GM18517 (cell line): ENCODE data around the gene SERPINE1.

ENCODE experiments used
- ATAC-seq: cut with Tn5 transposase; IDR thresholded peaks from one replicate; pipeline ENCODE4 v1.9.1; 2021; ENCODE audit warnings: mild to moderate bottlenecking, moderate library complexity; ENCODE audit not compliant: unreplicated experiment

The SERPINE1 gene

DNA sequence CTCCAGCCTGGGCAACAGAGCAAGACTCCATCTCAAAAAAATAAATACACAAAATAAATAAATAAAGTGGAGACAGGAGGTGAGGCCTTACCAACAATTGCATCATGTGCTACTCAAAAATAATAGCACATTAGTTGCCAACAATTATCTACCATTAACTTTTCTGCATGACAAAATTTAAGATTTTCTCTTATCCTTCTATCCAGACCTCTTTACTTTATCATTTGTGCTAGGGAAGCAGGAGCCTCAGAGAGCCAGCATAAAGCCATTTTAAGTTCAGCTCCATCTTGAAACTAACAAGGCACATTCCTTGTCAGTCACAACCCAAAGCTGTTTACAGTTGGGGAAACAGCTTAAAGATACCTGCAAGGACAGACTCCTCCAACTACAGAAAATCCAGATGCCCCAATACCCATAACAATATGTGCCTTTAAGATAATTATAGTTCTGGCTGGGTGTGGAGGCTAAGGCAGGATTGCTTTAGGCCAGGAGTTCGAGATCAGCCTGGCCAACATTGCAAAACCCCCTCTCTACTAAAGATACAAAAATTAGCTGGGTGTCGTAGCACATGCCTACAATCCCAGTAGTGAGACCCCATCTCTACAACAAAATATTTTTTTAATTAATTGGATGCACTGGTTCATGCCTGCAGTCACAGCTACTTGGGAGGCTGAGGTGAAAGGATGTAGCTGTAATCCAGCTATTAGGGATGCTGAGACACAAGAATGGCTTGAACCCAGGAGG lies 25.2 kb downstream of the SERPINE1 start:
- no peak for ATAC-seq

DNA sequence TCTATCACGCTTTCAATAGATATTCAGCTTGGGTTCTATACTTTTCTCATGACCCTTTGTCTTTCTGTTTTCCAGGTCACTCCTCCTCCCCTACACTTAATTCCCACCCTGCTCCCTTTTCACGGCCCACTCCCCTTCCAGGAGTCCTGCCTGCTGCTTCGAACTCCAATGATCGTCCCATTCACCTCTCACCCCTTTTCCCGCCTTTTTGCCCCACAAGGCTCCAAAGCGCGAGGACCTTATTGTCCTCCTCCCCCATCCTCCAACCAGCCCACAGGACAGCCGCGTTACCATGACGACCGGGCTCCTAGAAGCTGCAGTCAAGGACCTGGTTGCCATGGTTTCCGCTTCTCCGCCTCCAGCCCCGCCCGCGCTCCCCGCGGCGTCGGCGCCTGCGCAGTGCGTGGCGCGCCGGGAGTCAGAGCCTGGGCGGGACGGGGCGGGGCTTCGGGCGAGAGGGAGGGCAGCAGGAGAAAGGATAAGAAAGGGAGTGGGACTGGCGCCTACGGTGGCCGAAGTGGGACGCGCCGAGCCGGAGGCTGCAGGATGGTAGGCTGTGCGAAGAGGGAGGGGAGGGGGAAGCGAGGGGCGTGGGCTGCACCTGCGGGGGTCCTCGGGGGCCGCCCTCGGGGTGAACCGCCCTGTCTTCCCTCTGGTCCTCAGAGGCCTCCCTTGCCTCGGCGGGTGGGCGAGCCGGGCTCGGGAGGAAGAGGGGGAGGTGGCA lies 27.2 kb downstream of the SERPINE1 start, which contains the start of gene AP1S1:
Gene AP1S1, plus strand, starts transcription at position 508 of the 724 bp plus-strand sequence. Its CDS starts 39 bp downstream, at position 547.
- peak; percentile 70 for ATAC-seq

DNA sequence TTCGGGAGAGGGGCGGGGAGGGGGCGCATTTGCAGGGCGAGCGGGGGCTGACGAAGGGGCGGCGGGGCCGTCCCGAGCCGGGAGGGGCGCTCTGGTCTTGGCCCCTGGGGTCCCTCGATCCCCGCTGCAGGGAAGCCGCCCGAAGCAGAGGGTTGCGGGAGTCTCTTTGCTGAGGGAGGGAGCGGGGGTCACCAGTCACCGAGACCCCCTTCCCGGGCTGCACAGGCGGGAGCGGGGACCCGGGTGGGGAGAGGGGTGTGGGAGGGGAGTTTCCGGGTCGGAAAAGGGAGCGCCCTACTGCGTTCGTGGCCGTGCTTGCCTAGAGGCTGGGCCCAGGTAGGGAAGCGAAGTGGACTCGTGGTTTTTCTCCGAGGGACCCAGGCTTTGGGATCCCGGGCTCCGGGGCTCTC lies 27.8 kb downstream of the SERPINE1 start:
- ATAC-seq: no peak

DNA sequence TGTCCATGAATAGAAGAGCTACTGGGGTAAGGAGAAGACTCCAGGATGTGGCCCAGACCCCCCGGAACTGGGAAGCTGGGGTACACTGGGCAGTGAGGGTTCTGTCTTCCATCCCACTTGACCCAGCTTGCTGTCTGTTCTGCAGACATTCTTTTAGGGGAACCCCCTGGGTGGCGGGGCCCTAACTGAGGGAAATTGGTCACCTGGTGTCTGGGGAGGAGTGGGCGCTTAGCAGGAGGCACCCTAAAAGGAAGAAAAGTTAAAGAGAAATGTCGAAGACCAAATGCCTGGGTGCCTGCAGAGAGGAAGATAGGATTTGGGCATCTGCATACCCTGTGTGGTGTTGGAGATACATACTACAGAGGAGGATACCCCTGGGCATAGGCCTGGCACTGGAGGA lies 28.4 kb downstream of the SERPINE1 start:
- ATAC-seq: no peak

DNA sequence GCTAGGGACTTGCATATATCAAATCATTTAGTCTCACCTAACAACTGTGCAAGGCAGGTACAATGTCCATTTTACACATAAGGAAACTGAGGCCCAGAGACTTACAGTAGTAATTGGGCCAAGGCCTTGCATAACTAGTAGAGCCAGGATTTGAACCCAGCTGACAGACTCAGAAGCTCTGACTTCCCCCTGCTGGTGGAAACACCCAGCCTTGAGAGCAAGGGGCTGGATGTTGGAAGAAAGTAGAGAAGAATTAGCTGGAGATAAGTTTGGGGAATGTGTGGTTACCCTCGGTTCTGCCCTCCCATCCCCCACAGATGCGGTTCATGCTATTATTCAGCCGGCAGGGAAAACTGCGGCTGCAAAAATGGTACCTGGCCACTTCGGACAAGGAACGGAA lies 29.4 kb downstream of the SERPINE1 start:
- no peak for ATAC-seq

DNA sequence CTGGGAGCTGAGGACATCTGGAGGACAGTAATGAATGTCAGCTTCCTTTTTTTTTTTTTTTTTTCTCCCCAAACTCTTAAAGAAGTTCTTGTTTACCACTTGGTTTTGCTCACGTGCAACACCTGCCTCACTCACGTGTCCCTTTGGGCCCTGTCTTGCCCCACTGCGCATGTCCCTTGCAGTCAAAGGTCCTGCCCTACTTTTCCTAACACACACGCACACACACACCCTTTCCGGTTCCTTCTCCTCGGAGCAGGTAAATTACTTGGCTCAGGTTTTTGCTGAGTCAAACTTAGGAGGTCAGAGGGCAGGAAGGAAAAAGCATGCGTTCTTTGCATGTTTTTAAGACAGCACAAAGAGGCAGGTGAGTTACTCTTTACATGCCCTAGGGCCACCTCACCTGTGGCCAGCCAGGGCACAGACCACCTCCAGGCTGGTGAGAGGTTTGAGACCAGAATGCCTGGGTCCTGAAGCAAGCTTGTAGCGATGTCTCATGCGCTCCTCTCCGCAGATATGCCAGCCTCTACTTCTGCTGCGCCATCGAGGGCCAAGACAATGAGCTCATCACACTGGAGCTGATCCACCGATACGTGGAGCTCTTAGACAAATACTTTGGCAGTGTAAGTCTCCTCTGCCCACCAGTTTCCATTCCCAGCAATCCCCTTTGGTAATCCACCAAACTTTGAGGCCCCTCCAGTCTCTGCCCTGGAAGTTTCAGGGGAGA lies 30.1 kb downstream of the SERPINE1 start:
- no peak for ATAC-seq

DNA sequence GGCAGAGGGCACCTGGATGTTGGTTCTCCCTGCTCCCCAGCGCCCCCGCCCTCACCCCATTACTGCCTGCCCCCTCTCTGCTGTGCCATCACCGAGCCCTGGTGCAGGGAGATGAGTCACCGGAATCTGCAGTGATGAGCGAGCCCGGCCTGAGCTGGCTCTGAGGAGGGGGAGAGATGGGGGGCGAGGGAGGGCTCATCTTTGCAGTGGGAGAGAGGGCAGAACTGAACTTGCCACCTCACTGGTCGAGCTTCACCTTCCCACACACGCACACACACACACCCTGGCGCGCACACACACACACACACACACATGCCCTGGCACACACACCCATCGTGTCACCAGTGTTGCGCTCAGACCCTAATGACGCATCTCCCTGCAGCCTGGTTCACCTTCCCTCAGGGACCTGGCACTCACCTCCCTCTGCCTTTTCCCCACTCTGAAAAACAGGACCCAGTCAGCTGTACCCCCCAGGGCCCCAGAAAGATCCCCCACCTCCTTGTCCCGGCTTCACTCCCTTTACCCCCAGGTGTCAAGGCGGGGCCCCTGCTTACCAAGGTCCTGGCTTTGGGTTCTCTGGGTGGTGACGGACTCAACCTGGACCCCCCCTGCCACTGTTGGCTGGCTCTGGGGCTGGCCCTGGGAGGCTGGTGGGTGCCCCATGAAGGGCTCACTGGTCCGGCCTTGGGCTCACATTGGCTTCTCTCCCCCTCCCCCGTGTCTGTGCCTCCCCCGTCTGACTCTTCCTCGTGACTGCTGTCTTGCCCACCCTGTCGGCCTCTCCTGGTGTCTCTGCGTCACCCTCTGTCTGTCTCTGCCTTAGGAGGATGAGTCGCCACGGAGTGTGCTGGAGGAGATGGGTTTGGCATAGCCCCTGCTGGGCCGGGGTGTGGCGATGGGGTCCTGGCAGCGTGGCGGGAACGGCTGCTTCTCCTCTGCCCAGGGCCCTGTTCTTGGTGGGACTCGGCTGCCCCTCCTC lies 33.1 kb downstream of the SERPINE1 start:
- no peak for ATAC-seq

DNA sequence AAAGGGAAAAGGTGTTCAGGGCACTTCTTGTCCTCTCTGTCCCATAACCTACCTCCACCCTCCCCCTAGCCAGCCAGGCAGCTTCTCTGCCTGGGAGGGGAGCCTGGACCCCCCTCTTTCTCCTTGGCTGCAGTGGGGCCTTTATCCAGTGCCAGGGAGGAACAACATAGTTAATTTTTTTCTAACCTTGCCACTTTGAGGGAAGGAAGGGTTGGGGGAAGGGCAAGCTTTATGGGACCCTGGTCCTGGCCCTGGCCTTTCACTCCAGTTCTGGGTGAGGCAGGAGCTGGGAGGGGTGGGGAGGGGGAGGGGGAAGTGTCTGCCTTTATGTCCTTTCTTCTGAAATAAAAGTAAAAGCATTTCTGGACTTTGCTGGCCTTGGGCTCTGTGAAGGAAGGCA lies 34.0 kb downstream of the SERPINE1 start:
- no peak for ATAC-seq

DNA sequence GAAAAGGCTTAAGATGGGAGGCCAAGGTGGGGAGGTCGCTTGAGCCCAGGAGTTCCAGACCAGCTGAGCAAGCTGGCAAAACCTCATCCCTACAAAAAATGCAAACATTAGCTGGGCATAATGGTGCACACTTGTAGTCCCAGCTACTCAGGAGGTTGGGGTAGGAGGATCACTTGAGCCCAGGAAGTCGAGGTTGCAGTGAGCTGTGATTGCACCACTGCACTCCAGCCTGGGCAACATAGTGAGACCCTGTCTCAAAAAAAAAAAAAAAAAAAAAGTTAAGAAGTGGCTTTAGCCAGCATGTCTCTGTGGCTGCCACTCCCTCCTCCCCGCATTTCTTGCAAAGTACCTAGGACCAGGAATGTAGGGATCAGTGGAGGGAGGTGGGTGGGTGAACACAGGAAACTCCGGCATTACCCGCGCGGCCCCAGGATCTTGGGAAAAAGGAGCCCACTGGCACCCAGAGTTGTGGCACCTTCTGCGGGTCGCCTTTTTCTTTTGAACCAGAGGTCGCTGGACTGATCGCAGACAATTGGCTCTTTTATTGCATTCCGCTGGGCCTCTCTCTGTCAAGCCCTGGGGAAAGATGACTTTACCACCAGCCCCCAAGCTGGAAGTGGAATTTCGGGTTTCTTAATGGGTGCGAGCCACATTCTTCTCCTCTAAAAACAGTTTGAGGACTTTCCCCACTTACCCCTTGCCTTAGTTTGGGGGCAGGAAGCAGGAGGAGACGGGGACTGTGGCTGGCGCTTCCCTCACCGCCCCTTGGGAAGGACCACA lies 35.0 kb downstream of the SERPINE1 start:
- ATAC-seq: no peak

DNA sequence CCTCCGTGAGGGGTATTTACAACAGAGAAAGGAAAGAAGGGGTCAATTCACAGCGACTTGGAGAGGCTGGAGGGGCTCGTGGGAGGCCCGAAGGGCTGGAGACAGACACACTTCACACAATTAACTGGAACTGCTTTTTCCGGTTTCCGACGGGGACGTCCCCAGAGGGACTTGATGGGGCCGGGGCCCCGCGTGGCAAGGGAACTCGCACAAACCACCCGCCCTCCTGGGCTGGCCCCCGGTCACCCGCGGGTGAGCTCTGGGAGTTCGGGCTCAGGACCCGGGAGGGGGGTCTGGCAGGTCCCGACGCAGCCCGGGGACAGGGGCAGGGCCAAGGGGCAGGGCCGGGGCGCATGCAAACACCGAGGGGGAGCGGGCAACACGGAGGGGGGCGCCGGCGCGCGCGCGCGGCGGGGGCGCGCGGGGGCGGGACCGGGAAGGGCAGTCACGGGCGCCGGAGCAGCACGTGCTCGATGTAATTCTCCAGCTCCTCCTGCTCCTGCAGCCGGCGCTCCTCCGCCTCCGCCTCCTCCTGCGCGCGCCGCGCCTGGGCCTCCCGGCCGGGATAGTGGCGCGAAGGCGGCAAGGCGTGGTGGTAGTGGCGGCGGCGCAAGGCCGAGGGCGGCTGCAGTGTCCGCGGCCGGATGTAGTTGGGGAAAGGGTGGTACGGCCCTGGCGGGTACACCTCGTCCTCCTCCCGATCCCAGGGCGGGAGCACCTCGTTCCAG lies 35.8 kb downstream of the SERPINE1 start:
- no peak for ATAC-seq

DNA sequence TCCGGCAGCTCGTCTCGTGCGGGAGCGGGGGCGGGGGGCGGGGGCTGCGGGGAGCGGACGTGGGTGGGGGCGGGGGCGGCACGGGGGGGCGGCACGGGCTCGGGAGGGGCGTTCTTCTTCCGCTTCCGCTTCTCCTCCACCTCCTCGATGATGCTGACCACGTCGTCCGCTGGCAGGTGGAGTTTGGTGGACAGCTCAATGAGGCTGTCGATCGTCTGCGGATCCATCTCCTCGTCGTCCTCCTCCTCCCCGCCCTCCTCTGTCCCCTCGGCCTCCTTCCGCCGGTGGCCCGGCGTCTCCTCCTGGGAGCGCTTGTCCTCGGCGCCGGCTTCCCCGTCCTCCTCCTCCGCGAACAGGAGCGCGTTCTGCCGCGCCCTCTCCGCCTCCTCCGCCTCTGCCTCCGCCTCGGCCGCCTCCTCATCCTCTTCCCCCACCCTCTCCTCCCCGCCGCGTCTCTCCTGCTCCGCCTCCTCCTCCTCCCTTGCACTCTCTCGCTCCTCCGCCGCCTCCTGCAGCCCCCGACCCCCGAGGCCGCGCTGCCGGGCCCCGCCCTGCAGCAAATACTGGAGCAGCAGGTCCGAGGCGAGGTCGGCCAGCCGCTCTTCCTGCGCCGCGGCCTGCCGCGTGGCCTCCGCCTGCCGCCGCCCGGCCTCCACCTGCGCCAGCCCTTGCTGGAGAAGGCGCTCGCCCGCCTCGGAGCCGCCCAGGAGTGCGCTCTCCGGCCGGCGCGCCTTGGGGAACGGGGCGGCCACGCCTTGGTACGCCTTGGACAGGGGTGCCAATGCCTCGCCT lies 36.6 kb downstream of the SERPINE1 start:
- no peak for ATAC-seq

DNA sequence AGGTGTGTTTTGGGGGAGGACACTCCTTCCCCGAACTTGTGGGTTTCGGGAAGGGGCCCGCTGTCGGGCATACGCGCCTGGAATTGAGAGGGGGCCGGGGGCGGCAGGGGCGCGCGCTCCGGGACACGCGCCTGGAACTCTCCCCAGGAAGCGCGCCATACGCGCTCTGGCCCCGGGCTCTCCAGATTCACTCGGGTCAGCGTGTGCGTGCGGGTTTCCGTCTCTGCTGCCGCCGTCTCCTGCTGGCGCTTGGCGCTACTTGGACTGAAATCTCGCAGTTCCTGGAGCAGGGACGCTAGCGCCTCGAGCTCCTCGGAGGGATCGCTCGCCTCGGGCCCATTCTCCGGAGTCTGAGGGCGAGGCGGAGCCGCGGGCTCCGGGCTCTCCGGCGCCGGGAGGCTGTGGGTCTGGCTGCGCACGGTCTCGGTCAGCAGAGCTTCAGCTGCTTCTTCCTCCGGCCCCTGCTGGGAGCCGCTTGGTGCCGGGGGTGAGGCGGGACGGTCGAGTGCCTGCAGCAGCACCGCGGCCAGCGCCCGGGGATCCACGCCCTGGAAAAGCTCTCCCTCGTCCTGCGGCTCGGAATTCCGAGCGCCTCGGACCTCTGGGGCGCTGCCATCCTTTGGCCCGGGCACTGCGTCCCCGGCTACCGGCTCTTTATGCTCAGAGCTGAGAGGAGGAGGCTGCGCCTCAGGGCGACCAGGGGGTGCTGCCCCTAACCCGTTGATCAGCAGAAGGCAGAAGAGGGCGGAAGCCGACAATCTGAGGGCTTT lies 37.4 kb downstream of the SERPINE1 start:
- ATAC-seq: no peak

DNA sequence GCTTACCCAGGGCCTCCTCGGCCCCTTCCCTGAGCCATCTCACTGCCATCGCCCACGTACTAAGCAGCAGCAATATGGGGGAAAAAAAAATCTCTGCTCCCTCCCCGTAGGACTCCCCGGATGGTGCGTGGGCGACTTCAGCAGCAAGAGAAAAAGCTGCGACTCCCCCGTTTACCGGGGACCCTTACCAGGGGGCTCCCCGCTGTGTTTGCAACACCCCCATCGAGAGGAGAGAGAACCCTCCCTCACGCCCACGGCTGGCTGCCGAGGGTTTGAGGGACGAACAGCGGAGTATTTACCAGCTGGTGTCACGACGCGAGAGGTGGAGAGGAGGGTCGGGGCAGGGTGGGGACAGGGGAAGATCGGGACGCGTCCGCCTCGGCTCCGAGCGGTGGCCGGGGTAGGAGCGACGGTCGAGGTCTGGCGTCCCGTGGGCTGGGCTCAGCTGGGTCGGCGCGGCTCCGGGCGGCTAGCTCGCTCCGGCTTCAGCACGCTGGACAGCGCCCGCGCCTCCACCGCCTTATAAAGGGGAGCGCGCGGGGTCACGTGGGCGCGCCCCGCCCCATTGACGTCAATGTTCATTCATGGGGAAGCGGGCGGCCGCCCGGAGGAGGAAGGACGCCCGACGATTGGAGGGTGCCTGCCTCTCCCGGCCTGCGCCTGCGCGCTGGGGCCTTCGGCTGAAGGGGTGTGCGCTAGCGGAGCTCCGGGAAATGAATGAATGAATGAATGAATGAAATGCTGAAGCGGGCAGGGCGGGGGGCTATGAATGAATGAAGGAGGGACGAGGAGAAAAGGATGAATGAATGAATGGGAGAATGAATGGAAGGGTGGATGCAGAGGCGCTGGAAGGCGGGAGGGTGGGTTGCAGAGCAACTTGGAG lies 38.4 kb downstream of the SERPINE1 start, which contains the start of gene VGF:
Gene VGF, minus strand, starts transcription at position 495 of the 883 bp plus-strand sequence. CDS start 726 bp downstream, outside the sequence.
- peak; percentile 64 for ATAC-seq

DNA sequence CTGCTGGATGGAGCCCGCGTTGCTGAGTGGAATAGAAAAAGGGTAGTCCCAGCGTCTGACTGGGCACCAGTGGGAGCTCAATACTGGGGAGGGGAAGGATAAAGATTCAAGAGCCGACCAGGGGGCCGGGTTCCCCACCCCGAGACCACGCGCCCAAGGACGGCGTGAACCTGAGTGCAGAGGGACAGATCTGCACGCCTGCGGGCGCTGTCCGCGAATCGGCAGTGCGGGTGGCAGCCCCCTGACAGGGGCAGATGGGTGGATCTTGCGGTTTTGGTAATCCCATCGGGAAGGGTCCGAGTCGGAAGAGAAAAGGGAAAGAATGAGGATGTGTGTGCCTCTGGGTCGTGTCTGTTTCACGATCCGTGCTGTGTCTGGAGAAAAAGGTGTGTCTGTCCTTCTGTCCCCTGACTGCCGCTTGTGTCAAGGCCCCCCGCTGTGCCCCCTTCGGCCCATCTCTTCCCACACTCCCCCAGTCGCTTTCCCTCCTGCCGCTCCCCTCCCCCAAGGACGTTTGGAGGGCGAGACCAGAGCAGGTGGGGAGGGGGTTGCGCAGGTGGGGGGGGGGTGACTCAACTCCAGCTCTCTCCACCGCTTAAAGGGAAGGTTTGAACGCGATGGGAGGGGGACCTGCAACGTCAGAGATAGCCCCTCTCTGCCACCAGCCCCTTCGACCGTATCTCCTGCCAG lies 39.2 kb downstream of the SERPINE1 start:
- ATAC-seq: no peak

DNA sequence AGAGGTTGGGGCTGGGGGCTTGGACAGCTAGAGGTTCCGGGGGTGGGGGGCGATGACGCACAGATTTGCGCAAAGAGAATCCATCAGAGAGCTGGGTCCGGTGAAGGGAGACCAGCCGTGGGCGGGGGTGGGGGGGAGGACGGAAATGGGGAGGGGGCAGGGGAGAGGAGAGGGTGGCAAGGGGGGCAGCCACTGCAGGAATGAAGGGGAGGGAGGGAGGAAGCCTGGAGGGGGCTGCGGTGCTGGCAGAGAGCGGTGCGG lies 39.7 kb downstream of the SERPINE1 start:
- no peak for ATAC-seq
